GM12878 (cell line): ENCODE data around the gene UBASH3B. TPM values are rescaled to one million over a fixed set of nuclear protein-coding genes. Genes with fewer than 3 reads are reported as not detected.

Experiments
- CBX3 ChIP-seq: fragments of 200-600 bp; sonication (generic); IDR thresholded peaks from 2 replicates; pipeline ENCODE4 v1.6.1; 2016; ENCODE audit warnings: low read depth, borderline replicate concordance
- ESRRA ChIP-seq: IDR thresholded peaks from 2 replicates; pipeline ENCODE4 v1.6.1; 2012; ENCODE audit warnings: mild to moderate bottlenecking, low read length, improper control_type of control experiment
- IRF4 ChIP-seq: IDR thresholded peaks from 2 replicates; pipeline ENCODE4 v1.6.1; 2011; ENCODE audit warnings: low read depth, low read length
- SMC3 ChIP-seq: IDR thresholded peaks from 2 replicates; pipeline ENCODE4 v1.6.1; 2011; ENCODE audit warnings: low read length, improper control_type of control experiment, borderline replicate concordance
- ZBTB40 ChIP-seq: fragments of 450-650 bp; IDR thresholded peaks from 2 replicates; pipeline ENCODE4 v1.6.1; 2016; ENCODE audit warnings: mild to moderate bottlenecking, moderate library complexity, borderline replicate concordance
- polyA plus RNA-seq, 11 experiments: library from polyadenylated mRNA; depleted of rRNA in 4 of 11; unstranded in 6 of 11; stranded (reverse) in 5 of 11; fragments of >200 nt; fragmentation: Nextera tagmentation in 4 of 11; fragmentation: Illumina TruSeq in 1 of 11; extraction: Ambion mirVana in 4 of 11; extraction: Trizol in 1 of 11; gene quantifications; 1 replicate in 1 of 11; 2 replicates in 10 of 11; pipeline versions ENCODE4 v1.2.1 to v1.2.3, GENCODE V29; 2011 to 2016; ENCODE audit warnings: inconsistent platforms in 2 of 11, missing spikeins in 2 of 11, low read depth in 1 of 11
- total RNA-seq, 4 experiments: library from RNA; depleted of rRNA in 3 of 4; stranded (reverse); fragments of >200 nt in 3 of 4; fragmentation: Illumina TruSeq in 1 of 4; extraction: Trizol in 1 of 4; gene quantifications; 2 replicates each; pipeline versions ENCODE4 v1.2.1 to v1.2.3, GENCODE V29; 2013 to 2021
- TF ChIP-seq, protein P1 (sequence below): fragments of 450-650 bp; conservative IDR thresholded peaks from 2 replicates; pipeline ENCODE4 v1.6.1; 2017; ENCODE audit warnings: mild to moderate bottlenecking, moderate library complexity
- TF ChIP-seq, protein P2 (sequence below): fragments of 450-650 bp; IDR thresholded peaks from 2 replicates; pipeline ENCODE4 v1.6.1; 2014; ENCODE audit warnings: mild to moderate bottlenecking
- TF ChIP-seq, protein P3 (sequence below): fragments of 450-650 bp; IDR thresholded peaks from 2 replicates; pipeline ENCODE4 v1.6.1; 2016; ENCODE audit warnings: mild to moderate bottlenecking

UBASH3B gene
- total and polyA plus RNA-seq, 10 of the 15 experiments (the other 5 are each of a cell fraction or from before 2014, with no cell fraction given) = 0.18 to 3.3 (median 0.57) TPM

- TF ChIP-seq, protein P1, sequence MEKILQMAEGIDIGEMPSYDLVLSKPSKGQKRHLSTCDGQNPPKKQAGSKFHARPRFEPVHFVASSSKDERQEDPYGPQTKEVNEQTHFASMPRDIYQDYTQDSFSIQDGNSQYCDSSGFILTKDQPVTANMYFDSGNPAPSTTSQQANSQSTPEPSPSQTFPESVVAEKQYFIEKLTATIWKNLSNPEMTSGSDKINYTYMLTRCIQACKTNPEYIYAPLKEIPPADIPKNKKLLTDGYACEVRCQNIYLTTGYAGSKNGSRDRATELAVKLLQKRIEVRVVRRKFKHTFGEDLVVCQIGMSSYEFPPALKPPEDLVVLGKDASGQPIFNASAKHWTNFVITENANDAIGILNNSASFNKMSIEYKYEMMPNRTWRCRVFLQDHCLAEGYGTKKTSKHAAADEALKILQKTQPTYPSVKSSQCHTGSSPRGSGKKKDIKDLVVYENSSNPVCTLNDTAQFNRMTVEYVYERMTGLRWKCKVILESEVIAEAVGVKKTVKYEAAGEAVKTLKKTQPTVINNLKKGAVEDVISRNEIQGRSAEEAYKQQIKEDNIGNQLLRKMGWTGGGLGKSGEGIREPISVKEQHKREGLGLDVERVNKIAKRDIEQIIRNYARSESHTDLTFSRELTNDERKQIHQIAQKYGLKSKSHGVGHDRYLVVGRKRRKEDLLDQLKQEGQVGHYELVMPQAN = no peak
- TF ChIP-seq ESRRA = no peak
- TF ChIP-seq IRF4 = no peak
- TF ChIP-seq, protein P2, sequence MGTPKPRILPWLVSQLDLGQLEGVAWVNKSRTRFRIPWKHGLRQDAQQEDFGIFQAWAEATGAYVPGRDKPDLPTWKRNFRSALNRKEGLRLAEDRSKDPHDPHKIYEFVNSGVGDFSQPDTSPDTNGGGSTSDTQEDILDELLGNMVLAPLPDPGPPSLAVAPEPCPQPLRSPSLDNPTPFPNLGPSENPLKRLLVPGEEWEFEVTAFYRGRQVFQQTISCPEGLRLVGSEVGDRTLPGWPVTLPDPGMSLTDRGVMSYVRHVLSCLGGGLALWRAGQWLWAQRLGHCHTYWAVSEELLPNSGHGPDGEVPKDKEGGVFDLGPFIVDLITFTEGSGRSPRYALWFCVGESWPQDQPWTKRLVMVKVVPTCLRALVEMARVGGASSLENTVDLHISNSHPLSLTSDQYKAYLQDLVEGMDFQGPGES = no peak
- TF ChIP-seq SMC3 = no peak
- TF ChIP-seq, protein P3, sequence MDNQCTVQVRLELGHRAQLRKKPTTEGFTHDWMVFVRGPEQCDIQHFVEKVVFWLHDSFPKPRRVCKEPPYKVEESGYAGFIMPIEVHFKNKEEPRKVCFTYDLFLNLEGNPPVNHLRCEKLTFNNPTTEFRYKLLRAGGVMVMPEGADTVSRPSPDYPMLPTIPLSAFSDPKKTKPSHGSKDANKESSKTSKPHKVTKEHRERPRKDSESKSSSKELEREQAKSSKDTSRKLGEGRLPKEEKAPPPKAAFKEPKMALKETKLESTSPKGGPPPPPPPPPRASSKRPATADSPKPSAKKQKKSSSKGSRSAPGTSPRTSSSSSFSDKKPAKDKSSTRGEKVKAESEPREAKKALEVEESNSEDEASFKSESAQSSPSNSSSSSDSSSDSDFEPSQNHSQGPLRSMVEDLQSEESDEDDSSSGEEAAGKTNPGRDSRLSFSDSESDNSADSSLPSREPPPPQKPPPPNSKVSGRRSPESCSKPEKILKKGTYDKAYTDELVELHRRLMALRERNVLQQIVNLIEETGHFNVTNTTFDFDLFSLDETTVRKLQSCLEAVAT = no peak
- TF ChIP-seq ZBTB40 = no peak
- TF ChIP-seq CBX3 = no peak
Measured at GRCh38 chr11:122707111-122707510, 51.6 kb downstream of the UBASH3B start (continued).
